ENCODE measurements around the gene NEURL1.

- TF ChIP-seq EZH2 (IDR thresholded peaks at IDR 0.05; ENCODE audit: borderline replicate concordance, low read depth, low read length, severe bottlenecking) = no peak
- no peak for TF ChIP-seq CTCF (IDR thresholded peaks at IDR 0.05; ENCODE audit: extremely low read depth in 1 of 2, insufficient read depth in 1 of 2, low read depth in 1 of 2, low read length in 2 of 2)
These were observed 44.0 kb upstream of the NEURL1 start for GRCh38 chr10:103449208-103450144.

Data from endothelial cell of umbilical vein (primary cell).